Astrocyte (in vitro differentiated cells and primary cell): Measurements from ENCODE around the gene NISCH. TPM values are rescaled to one million over a fixed set of nuclear protein-coding genes. Genes with fewer than 3 reads are reported as not detected.

Experiments used
- DNase-seq: peaks from one replicate; pipeline ENCODE4 v3.0.0-alpha.2; 2010; ENCODE audit warnings: low read depth
- FAIRE-seq: peaks from 2 replicates; lab custom pipeline; 2011; peaks lifted over from hg19 to GRCh38; lab: Jason Lieb, UNC
- H2AFZ ChIP-seq: 2 replicates; pipeline ENCODE4 v1.6.0; 2012; ENCODE audit warnings: low read depth, low read length, inconsistent platforms
- H3K27ac ChIP-seq: 2 replicates; pipeline ENCODE4 v1.5.1; 2011; ENCODE audit warnings: low read depth, low read length, inconsistent platforms
- H3K27me3 ChIP-seq: 2 replicates; pipeline ENCODE4 v1.6.0; 2011; ENCODE audit warnings: low read length, inconsistent platforms; ENCODE audit not compliant: insufficient read depth
- H3K36me3 ChIP-seq: 2 replicates; pipeline ENCODE4 v1.5.1; 2011; ENCODE audit warnings: low read length, inconsistent platforms; ENCODE audit not compliant: insufficient read depth
- H3K4me1 ChIP-seq: 2 replicates; pipeline ENCODE4 v1.5.1; 2011; ENCODE audit warnings: low read length, inconsistent platforms; ENCODE audit not compliant: insufficient read depth
- H3K4me2 ChIP-seq: 2 replicates; pipeline ENCODE4 v1.6.0; 2012; ENCODE audit warnings: low read length, inconsistent platforms
- H3K4me3 ChIP-seq: 2 replicates; pipeline ENCODE4 v1.5.1; 2011; ENCODE audit warnings: low read depth, mild to moderate bottlenecking, low read length, inconsistent platforms; ENCODE audit not compliant: insufficient read depth
- H3K79me2 ChIP-seq: 2 replicates; pipeline ENCODE4 v1.6.0; 2012; ENCODE audit warnings: mild to moderate bottlenecking, low read length, inconsistent platforms; ENCODE audit not compliant: insufficient read depth
- H3K9ac ChIP-seq: 2 replicates; pipeline ENCODE4 v1.6.0; 2012; ENCODE audit warnings: mild to moderate bottlenecking, low read length, inconsistent platforms
- H3K9me3 ChIP-seq: 2 replicates; pipeline ENCODE4 v1.5.1; 2012; ENCODE audit warnings: low read depth, mild to moderate bottlenecking, low read length, inconsistent platforms; ENCODE audit not compliant: insufficient read depth
- H4K20me1 ChIP-seq: 2 replicates; pipeline ENCODE4 v1.6.0; 2012; ENCODE audit warnings: low read length, inconsistent platforms; ENCODE audit not compliant: insufficient read depth
- H3K27ac Mint-ChIP-seq: one replicate; pipeline ENCODE4 v1.8.0; 2021; ENCODE audit warnings: mild to moderate bottlenecking, mixed read lengths; ENCODE audit not compliant: unreplicated experiment
- H3K27me3 Mint-ChIP-seq: one replicate; pipeline ENCODE4 v1.8.0; 2021; ENCODE audit warnings: low read depth, mixed read lengths; ENCODE audit not compliant: unreplicated experiment
- H3K36me3 Mint-ChIP-seq: one replicate; pipeline ENCODE4 v1.8.0; 2021; ENCODE audit warnings: low read depth, mixed read lengths; ENCODE audit not compliant: unreplicated experiment
- H3K4me1 Mint-ChIP-seq: one replicate; pipeline ENCODE4 v1.8.0; 2021; ENCODE audit warnings: low read depth, mixed read lengths; ENCODE audit not compliant: unreplicated experiment
- H3K4me3 Mint-ChIP-seq: one replicate; pipeline ENCODE4 v1.8.0; 2021; ENCODE audit warnings: mild to moderate bottlenecking, moderate library complexity, mixed read lengths; ENCODE audit not compliant: unreplicated experiment
- H3K9me3 Mint-ChIP-seq: one replicate; pipeline ENCODE4 v1.8.0; 2021; ENCODE audit warnings: mild to moderate bottlenecking, mixed read lengths; ENCODE audit not compliant: unreplicated experiment
- EZH2 ChIP-seq: IDR thresholded peaks from 2 replicates; pipeline ENCODE4 v1.6.1; 2012; ENCODE audit warnings: mild to moderate bottlenecking, low read length, inconsistent platforms; ENCODE audit not compliant: insufficient read depth
- total RNA-seq: library from RNA; stranded (reverse); gene quantifications from 2 replicates; pipeline ENCODE4 v1.2.1, GENCODE V29; 2021
- TF ChIP-seq, protein P1 (sequence below): IDR thresholded peaks from 2 replicates; pipeline ENCODE4 v1.5.1; 2011; ENCODE audit warnings: low read depth, mild to moderate bottlenecking, inconsistent platforms, low read length, moderate library complexity; ENCODE audit not compliant: insufficient read depth

NISCH gene
- total RNA-seq, 1 donor from 2014 or later: 118 TPM

DNA sequence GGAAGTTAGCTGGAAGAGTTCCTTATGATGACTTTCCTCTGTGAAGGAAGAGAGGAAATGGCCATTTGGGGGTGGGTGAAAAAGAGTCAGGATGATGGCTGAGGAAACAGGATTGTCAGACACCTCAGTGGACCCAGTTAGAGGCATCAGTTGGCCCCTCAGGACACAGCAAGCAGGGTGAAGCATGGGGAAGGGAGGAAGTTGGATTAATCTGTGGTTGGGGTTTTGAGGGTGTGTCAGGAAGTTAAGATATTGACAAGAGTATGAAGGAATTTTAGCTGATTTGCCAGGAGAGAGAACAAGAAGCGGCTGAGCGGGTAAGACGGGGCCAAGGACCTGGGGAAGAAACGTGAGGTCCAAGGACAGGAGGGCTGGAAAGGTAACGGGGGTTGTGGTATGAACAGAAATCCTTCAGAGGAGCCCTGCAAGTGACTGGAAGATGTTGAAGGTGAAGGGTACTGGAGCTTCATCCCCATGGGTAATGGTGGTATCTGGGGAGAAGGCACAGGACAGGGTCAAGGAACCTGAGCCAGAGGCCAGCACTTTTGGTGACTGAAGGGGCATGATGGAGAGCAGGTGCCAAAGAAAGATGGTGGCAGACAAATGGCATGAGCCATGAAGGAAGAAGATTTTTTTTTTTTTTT lies 83.7 kb downstream of the NISCH start:
- no peak overlapping the region for H3K27ac ChIP-seq
- H3K79me2 ChIP-seq: peaks cover 67% of the 10 kb centered on the region
- H3K27me3 ChIP-seq: no peaks in the 10 kb centered on the region
- Mint-ChIP-seq H3K27ac (no peak overlapping the region), H3K4me1 (peaks cover 23% of the 10 kb centered on the region), H3K27me3 (no peaks in the 10 kb centered on the region), H3K4me3 (peak overlapping the region; percentile 99), H3K36me3 (peaks cover 13% of the 10 kb centered on the region), H3K9me3 (no peaks in the 10 kb centered on the region)
- no peak overlapping the region for H2AFZ ChIP-seq
- peaks cover 10% of the 10 kb centered on the region for H3K36me3 ChIP-seq
- peaks cover 38% of the 10 kb centered on the region for H3K4me1 ChIP-seq
- H3K4me3 ChIP-seq: no peak overlapping the region
- peaks cover 61% of the 10 kb centered on the region for H4K20me1 ChIP-seq
- TF ChIP-seq, protein P1, sequence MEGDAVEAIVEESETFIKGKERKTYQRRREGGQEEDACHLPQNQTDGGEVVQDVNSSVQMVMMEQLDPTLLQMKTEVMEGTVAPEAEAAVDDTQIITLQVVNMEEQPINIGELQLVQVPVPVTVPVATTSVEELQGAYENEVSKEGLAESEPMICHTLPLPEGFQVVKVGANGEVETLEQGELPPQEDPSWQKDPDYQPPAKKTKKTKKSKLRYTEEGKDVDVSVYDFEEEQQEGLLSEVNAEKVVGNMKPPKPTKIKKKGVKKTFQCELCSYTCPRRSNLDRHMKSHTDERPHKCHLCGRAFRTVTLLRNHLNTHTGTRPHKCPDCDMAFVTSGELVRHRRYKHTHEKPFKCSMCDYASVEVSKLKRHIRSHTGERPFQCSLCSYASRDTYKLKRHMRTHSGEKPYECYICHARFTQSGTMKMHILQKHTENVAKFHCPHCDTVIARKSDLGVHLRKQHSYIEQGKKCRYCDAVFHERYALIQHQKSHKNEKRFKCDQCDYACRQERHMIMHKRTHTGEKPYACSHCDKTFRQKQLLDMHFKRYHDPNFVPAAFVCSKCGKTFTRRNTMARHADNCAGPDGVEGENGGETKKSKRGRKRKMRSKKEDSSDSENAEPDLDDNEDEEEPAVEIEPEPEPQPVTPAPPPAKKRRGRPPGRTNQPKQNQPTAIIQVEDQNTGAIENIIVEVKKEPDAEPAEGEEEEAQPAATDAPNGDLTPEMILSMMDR: no peak
- TF ChIP-seq EZH2: no peak
- no peak for DNase-seq
- peak overlapping the region; percentile 73 for H3K4me2 ChIP-seq
- FAIRE-seq: no peak
- H3K9me3 ChIP-seq: no peaks in the 10 kb centered on the region
- no peak overlapping the region for H3K9ac ChIP-seq

DNA sequence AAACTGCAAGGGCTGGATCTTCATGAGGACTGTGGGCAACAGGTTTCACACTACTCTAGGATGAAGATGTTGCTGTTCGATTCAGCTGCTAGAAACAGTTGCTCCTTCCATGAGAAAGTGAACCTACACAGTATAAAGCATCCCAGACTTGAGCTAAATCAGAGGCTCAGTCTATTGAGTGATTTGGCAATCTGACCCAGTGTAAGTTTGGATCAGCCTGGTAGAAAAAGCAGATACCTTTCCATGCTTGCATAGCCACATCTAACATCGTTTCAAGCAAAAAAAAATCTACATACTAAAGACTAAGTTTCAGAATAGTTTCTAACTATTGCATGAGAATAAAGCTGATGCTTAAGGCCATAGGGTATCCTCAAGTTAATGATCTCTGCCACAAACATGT lies 85.6 kb downstream of the NISCH start:
- H3K36me3 Mint-ChIP-seq: peaks cover 13% of the 10 kb centered on the region
- no peaks in the 10 kb centered on the region for H3K27me3 ChIP-seq
- no peaks in the 10 kb centered on the region for H3K9me3 ChIP-seq
- no peak overlapping the region for H3K4me2 ChIP-seq
- peaks cover 19% of the 10 kb centered on the region for H3K36me3 ChIP-seq
- no peak overlapping the region for H3K27ac Mint-ChIP-seq
- H3K27ac ChIP-seq: no peak overlapping the region
- no peaks in the 10 kb centered on the region for H3K27me3 Mint-ChIP-seq
- peaks cover 74% of the 10 kb centered on the region for H4K20me1 ChIP-seq
- H3K9me3 Mint-ChIP-seq: no peaks in the 10 kb centered on the region
- FAIRE-seq: no peak
- H3K9ac ChIP-seq: no peak overlapping the region
- no peak overlapping the region for H2AFZ ChIP-seq
- H3K79me2 ChIP-seq: peaks cover 68% of the 10 kb centered on the region
- H3K4me1 ChIP-seq: peaks cover 22% of the 10 kb centered on the region
- H3K4me3 ChIP-seq: no peak overlapping the region
- TF ChIP-seq EZH2: no peak
- TF ChIP-seq, protein P1: no peak
- H3K4me3 Mint-ChIP-seq: peak overlapping the region; percentile 20
- no peak for DNase-seq
- H3K4me1 Mint-ChIP-seq: peaks cover 25% of the 10 kb centered on the region

Other genes with a start within 250 kb of the NISCH start
- gene TLR9, start 230.0 kb upstream of the NISCH start, total RNA-seq: 0.25 and 0.36 TPM in 2 replicates
- 103 and 105 TPM in 2 replicates for gene TWF2, start 216.4 kb upstream of the NISCH start, total RNA-seq
- gene PPM1M, start 209.8 kb upstream of the NISCH start, total RNA-seq: 8.9 and 9.1 TPM in 2 replicates
- 57.4 and 59.7 TPM in 2 replicates for gene WDR82, start 177.0 kb upstream of the NISCH start, total RNA-seq
- gene GLYCTK, start 167.8 kb upstream of the NISCH start, total RNA-seq: 4.8 and 5.2 TPM in 2 replicates
- gene DNAH1, start 139.3 kb upstream of the NISCH start, total RNA-seq: 2.2 and 2.3 TPM in 2 replicates
- 70.6 and 74.0 TPM in 2 replicates for gene BAP1, start 45.6 kb upstream of the NISCH start, total RNA-seq
- gene PHF7, start 44.9 kb upstream of the NISCH start, total RNA-seq: 3.9 and 4.8 TPM in 2 replicates
- 0.09 and 0.26 TPM in 2 replicates for gene SEMA3G, start 10.5 kb upstream of the NISCH start, total RNA-seq
- gene TNNC1, start 1.6 kb upstream of the NISCH start, total RNA-seq: 5.4 and 12.4 TPM in 2 replicates
- 0.39 TPM in 1 of 2 replicates, not detected in the other for gene STAB1, start 39.7 kb downstream of the NISCH start, total RNA-seq
- gene NT5DC2, start 78.3 kb downstream of the NISCH start, total RNA-seq: 178 and 189 TPM in 2 replicates
- gene UQCC5, start 81.0 kb downstream of the NISCH start, total RNA-seq: 22.9 and 26.0 TPM in 2 replicates
- gene PBRM1, start 230.3 kb downstream of the NISCH start, total RNA-seq: 54.5 and 58.4 TPM in 2 replicates
- gene GNL3, start 230.4 kb downstream of the NISCH start, total RNA-seq: 85.4 and 93.7 TPM in 2 replicates